GM19099 (cell line): ENCODE results near the gene MCAM.

Experiments used
- POLR2A ChIP-seq: IDR thresholded peaks from 3 replicates; pipeline ENCODE4 v1.6.1; 2011; ENCODE audit warnings: low read depth; ENCODE audit not compliant: insufficient read length; ENCODE audit errors: extremely low read depth

The MCAM gene

DNA sequence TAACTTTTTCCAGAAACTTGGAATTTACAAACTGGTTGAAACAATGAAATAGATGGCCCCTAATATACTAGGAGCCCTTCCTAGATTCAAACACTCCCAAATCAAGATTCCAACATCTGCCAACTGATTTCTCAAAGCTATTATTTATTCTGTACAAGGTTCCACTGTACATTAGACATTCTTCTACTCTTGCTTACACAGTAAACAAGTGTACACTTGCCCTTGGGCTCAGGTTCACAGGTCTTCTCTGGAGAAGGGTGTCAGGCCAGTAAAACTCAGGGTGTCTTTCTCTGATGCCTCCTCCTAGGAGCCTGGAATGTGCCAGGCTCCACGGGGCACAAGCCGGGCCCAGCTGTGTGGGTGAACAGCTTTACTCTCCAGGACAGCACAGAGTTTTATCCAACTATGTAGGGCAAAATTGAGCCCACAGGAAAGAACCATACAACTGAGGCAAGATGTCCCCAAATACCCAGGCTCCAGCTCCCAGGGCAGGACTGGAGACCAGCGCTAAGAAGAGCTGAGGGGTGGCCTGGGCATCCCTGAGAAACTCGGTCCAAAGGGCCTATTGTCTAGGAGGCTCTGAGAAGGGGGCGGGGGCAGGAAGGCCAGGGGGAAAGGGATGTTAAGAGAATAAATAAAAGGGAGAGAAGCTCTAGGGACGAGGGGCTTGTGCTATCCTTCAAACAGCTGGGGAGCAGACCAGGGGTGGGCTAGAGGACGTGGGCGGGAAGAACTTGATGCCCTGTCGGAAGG is 38.3 kb upstream of the MCAM start:
- TF ChIP-seq POLR2A = no peak

DNA sequence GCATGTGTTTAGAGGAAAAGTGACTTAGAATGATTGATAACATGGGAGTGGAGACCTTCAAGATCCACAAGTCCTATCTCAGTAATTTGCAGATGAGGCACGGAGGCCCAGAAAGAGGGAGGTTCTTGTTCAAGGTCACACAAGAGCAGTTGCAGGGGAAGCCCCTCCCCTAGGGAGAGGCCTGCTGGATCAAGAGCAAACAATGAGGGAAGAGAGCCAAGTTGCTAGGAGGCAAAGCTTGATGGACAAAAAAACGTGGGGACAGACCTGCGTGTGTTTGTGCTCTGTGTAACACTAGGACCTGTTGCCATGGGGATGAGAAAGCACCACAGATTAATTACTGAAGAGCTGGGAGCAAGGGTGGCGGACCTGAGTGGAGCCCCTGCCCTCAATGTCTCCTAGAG is 35.9 kb upstream of the MCAM start:
- no peak for TF ChIP-seq POLR2A

DNA sequence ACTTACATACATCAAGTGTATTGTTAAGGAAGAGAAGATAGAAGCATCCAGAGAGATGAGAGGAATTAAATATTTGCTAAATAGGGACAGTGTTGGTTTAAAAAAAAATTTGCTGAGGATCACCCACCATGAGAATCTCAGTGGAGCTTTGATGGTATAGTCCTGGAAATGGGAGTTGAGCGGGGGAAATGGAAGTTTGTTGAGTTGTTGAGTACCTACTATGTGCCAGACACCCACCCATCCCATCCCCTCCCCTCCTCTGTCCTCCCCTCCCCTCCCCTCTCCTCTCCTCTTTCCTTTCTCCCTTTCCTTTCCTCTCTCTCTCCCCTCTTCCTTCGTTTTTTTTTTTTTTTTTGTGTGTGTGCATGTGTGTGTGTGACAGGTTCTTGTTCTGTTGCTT is 34.3 kb upstream of the MCAM start:
- no peak for TF ChIP-seq POLR2A

DNA sequence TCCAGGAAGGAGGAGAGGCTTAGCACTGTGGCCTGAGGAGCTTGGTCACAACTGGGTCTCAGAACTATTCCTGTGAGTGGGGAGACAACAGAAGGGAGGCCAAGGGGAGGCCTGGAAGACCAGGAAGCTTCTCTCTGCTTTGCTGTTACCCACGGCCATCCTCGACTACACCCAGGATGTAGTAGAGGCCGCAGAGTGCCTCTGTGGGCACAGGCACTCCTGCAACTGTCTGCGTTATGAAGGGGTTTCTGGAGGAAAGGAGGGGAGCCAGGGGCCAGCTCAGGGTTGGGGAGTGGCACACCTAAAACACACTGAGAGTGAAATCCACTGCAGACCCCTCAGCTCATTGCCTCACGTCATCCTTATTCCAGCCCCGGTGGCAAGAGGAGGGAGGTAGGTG is 33.4 kb upstream of the MCAM start:
- no peak for TF ChIP-seq POLR2A

GRCh38 chr11:119347940-119348605 is 31.1 kb upstream of the MCAM start:
- no peak for TF ChIP-seq POLR2A

DNA sequence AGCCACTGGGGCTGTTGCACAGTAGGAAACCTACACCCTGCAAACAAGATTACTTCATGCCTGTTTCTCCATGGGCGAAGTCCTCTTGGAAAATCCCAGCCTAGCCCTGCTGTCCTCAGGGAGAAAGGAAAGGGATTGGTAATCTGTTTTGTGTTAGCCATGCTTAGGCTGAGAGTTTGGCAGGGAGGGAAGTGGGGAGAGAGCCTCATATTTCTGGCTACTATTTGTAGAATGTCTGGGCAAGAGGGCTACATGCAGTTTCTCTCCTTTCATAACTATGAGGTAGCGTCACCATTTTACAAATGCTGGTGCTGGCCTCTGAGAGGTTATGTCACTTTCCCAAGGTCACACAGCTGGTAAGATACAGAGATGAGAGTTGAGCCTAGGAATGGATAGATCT is 30.3 kb upstream of the MCAM start:
- TF ChIP-seq POLR2A = no peak

DNA sequence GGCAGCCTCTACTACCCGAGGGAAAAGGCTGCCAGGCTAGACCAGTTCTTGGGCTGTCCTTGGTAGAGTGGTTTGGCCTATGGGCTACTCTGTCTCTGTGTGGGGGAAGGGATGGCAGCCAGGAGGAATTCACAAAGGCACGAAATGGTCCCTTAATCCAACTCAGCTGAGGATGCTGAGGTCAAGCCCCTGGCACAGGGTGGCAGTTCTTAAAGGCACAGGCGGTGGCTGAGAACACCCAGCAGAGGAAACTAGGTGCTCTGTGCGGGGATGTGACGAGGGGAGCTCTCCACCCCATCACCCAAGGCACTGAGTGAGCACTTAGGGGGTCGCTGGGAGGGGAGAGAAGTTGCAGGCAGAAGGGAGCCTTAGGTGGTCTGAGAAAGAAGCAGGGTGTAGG is 29.7 kb upstream of the MCAM start, which contains the start of gene MFRP:
Gene MFRP, minus strand, starts transcription at position 101 of the 400 bp plus-strand sequence. CDS start 192 bp downstream, outside the sequence.
- TF ChIP-seq POLR2A = no peak

DNA sequence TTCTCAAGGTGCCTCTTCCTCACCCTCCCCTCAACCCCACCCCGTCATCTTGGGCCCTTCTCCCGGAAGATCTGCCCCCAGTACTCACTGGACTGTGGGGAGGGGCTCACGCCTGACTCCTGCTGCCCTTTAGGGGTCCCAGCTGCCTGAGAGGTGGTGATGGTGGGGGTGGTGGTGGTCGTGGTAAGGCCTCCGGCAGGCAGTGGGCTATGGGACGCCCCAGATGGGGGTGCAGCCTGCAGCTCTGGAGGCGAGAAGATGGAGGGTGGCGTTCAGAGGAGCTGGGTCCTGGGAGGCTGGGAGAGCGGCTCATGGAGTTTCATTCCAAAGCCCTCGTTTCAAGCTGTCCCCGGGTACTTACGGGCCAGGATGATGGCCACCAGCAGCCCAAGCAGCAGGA is 28.8 kb upstream of the MCAM start:
- TF ChIP-seq POLR2A = no peak

DNA sequence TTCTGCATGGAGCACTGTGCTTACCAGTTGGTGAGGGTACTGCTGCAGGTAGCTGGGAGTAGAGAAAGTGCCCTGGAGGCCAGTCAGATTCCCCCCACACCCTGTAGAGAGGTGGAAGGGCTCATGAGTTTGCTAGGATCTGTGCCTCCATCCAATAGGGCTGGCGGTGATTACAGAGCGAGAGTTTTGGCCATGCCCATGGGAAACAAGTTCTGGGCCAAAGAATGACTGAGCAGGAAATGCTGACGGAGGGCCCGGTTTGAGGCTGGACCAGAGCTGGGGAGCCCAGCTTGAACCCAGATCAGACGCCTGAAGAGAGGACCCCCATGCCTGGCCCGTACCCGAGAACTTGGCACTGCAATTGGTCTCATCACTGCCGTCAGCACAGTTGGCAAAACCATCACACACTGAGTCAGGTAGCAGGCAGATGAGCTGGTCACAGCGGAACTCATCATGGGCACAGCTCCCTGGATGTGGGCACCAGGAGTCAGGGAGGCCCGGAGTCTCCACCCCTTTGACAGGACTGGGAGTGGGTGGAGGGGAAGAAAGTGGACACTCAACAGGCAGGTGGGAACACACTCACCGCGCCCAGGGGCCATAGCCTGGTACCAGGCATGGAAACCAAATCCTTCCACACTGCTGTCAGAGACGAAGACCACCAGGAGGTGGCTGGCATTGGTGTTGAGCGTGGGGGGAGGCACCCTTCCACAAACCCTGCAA is 27.5 kb upstream of the MCAM start:
- TF ChIP-seq POLR2A = no peak

DNA sequence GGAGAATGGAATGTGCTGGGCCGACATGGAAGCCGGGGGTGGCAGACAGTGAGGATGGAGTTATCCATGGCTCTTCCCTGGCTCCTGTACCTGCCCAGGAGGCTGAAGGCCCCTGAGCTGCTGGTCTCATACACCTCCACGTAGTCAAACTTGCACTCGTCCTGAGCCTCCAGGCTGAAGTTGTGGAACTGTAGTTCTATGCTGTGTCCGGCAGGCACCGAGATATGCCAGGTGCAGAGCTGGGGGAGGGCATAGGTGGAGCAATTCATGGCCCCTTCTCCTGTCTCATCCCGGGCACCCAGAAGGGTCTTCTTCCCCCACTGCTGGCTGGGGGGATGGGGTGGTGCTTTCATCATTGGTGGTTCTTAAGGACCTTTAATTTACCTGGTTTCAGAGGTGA is 26.8 kb upstream of the MCAM start:
- TF ChIP-seq POLR2A = no peak

- TF ChIP-seq POLR2A = no peak
Measured at GRCh38 chr11:119342362-119343130, 25.6 kb upstream of the MCAM start.

- no peak for TF ChIP-seq POLR2A
Measured at GRCh38 chr11:119342023-119342300, 25.0 kb upstream of the MCAM start.

- TF ChIP-seq POLR2A = no peak
Measured at GRCh38 chr11:119341222-119342022, 24.5 kb upstream of the MCAM start.
